Measurements from ENCODE around the gene HS3ST3A1.

- no peak for TF ChIP-seq CTCF (IDR thresholded peaks at IDR 0.05; ENCODE audit: poor library complexity)
- TF ChIP-seq EZH2 (IDR thresholded peaks at IDR 0.05; ENCODE audit: borderline replicate concordance), result no peak
These were observed 79.0 kb downstream of the HS3ST3A1 start for GRCh38 chr17:13522749-13523148.
